HL-60 (cell line): ENCODE results near the gene ARHGEF11.
"Not testable (repeated sequence)": the region's sequence is repeated elsewhere in the genome, so short reads cannot be mapped to it uniquely, and the experiment has no call there.

Experiments
- DNase-seq, 2 experiments: peaks; one replicate each; pipeline ENCODE4 v3.0.0-alpha.2; 2010 to 2020; ENCODE audit warnings: low read depth in 1 of 2, low spot score in 1 of 2
- H3K27ac ChIP-seq: fragments of 250-450 bp; sonication (Bioruptor Pico); replicated peaks from 2 replicates; pipeline ENCODE4 v1.5.1; 2020; ENCODE audit warnings: mild to moderate bottlenecking, moderate library complexity
- H3K27me3 ChIP-seq: fragments of 250-450 bp; sonication (Bioruptor Pico); 2 replicates; pipeline ENCODE4 v1.5.1; 2021; ENCODE audit warnings: mild to moderate bottlenecking, moderate library complexity; ENCODE audit not compliant: insufficient read depth, poor library complexity, severe bottlenecking
- H3K4me3 ChIP-seq: replicated peaks from 2 replicates; pipeline ENCODE4 v1.5.1; 2011; ENCODE audit warnings: mild to moderate bottlenecking, control low read depth, low read length; ENCODE audit not compliant: insufficient read depth
- GABPA ChIP-seq: IDR thresholded peaks from 2 replicates; pipeline ENCODE4 v1.6.1; 2012; ENCODE audit warnings: low read depth
- POLR2AphosphoS5 ChIP-seq: IDR thresholded peaks from 2 replicates; pipeline ENCODE4 v1.6.1; 2012; ENCODE audit warnings: low read depth
- SPI1 ChIP-seq: IDR thresholded peaks from 2 replicates; pipeline ENCODE4 v1.6.1; 2012; ENCODE audit warnings: low read depth, mild to moderate bottlenecking, borderline replicate concordance
- TF ChIP-seq, protein P1 (sequence below): IDR thresholded peaks from 2 replicates; pipeline ENCODE4 v1.6.1; 2012; ENCODE audit warnings: low read depth; ENCODE audit not compliant: insufficient replicate concordance
- TF ChIP-seq, protein P2 (sequence below): IDR thresholded peaks from one replicate; pipeline ENCODE4 v1.5.1; 2011; ENCODE audit warnings: low read length, control low read depth, inconsistent platforms; ENCODE audit not compliant: insufficient read depth

ARHGEF11 gene

DNA sequence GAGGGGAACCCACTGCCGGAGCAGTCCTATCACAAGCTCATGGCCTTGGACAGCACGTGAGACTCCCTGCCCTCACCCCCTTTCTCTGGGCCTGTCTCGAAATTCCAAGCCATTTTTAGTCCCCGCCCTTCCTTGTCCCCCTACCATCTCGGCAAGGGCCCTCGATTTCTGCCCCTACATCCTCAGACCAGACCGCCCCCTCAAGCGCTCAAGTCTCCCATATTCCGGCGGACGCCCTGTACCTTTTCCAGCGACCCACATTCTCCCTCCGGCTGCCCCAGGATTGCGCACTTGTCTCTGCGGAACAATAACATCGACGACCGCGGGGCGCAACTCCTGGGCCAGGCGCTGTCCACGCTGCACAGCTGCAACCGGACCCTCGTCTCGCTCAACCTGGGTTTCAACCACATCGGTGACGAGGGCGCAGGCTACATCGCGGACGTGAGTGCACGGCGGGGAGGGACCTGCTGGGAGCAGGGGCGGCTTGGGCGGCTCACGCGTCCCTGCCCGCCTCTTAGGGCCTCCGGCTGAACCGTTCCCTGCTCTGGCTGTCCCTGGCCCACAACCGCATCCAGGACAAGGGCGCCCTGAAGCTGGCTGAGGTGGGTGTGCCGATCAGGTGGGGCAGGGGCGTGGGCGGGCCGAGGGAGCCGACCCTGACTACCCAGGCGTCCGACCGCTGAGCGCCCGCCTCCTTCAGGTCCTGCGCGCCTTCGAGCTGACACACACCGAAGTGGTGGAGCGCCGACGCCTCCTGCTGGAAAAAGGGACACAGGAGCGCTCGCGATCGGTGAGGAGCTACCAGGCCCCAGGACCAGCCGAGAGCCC lies 118.1 kb downstream of the ARHGEF11 start:
- TF ChIP-seq, protein P1, sequence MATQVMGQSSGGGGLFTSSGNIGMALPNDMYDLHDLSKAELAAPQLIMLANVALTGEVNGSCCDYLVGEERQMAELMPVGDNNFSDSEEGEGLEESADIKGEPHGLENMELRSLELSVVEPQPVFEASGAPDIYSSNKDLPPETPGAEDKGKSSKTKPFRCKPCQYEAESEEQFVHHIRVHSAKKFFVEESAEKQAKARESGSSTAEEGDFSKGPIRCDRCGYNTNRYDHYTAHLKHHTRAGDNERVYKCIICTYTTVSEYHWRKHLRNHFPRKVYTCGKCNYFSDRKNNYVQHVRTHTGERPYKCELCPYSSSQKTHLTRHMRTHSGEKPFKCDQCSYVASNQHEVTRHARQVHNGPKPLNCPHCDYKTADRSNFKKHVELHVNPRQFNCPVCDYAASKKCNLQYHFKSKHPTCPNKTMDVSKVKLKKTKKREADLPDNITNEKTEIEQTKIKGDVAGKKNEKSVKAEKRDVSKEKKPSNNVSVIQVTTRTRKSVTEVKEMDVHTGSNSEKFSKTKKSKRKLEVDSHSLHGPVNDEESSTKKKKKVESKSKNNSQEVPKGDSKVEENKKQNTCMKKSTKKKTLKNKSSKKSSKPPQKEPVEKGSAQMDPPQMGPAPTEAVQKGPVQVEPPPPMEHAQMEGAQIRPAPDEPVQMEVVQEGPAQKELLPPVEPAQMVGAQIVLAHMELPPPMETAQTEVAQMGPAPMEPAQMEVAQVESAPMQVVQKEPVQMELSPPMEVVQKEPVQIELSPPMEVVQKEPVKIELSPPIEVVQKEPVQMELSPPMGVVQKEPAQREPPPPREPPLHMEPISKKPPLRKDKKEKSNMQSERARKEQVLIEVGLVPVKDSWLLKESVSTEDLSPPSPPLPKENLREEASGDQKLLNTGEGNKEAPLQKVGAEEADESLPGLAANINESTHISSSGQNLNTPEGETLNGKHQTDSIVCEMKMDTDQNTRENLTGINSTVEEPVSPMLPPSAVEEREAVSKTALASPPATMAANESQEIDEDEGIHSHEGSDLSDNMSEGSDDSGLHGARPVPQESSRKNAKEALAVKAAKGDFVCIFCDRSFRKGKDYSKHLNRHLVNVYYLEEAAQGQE: no peak
- TF ChIP-seq GABPA (no peak), POLR2AphosphoS5 (no peak), SPI1 (no peak)
- TF ChIP-seq, protein P2, sequence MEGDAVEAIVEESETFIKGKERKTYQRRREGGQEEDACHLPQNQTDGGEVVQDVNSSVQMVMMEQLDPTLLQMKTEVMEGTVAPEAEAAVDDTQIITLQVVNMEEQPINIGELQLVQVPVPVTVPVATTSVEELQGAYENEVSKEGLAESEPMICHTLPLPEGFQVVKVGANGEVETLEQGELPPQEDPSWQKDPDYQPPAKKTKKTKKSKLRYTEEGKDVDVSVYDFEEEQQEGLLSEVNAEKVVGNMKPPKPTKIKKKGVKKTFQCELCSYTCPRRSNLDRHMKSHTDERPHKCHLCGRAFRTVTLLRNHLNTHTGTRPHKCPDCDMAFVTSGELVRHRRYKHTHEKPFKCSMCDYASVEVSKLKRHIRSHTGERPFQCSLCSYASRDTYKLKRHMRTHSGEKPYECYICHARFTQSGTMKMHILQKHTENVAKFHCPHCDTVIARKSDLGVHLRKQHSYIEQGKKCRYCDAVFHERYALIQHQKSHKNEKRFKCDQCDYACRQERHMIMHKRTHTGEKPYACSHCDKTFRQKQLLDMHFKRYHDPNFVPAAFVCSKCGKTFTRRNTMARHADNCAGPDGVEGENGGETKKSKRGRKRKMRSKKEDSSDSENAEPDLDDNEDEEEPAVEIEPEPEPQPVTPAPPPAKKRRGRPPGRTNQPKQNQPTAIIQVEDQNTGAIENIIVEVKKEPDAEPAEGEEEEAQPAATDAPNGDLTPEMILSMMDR: peak; percentile 50
- DNase-seq: peak; percentile 35 to 75
- H3K4me3 ChIP-seq: no peak overlapping the region
- H3K27ac ChIP-seq: no peak overlapping the region
- H3K27me3 ChIP-seq: peaks cover 56% of the 10 kb centered on the region

- not testable (repeated sequence) for H3K27ac ChIP-seq, DNase-seq, H3K4me3 ChIP-seq
- H3K27me3 ChIP-seq: peaks cover 63% of the 10 kb centered on the region
These were observed 118.8 kb downstream of the ARHGEF11 start for GRCh38 chr1:156926695-156927094.

GRCh38 chr1:156926175-156926574 lies 119.4 kb downstream of the ARHGEF11 start:
- Histone ChIP-seq H3K27me3 (peaks cover 66% of the 10 kb centered on the region), H3K4me3 (no peak overlapping the region), H3K27ac (no peak overlapping the region)
- TF ChIP-seq POLR2AphosphoS5 (peak; percentile 96), SPI1 (no peak)
- peak; percentile 54 to 82 for DNase-seq

GRCh38 chr1:156925154-156926010 lies 120.2 kb downstream of the ARHGEF11 start:
- Histone ChIP-seq H3K4me3 (no peak overlapping the region), H3K27me3 (peaks cover 68% of the 10 kb centered on the region), H3K27ac (no peak overlapping the region)
- DNase-seq: no peak
- no peak for TF ChIP-seq GABPA
- no peak for TF ChIP-seq POLR2AphosphoS5
- TF ChIP-seq, protein P1: no peak
- TF ChIP-seq, protein P2: no peak
- TF ChIP-seq SPI1: no peak
